ENCODE measurements around the gene GPR65.

Gene GPR65

GRCh38 chr14:87992346-87992717, 12.6 kb upstream of the GPR65 start:
- peak overlapping the region; percentile 76 for H3K4me3 ChIP-seq (ENCODE audit: low read length)
- H3K27me3 ChIP-seq (ENCODE audit: insufficient read depth, low read length) = no peaks in the 10 kb centered on the region
- H3K4me1 ChIP-seq (ENCODE audit: insufficient read depth, low read length) = peaks cover 6% of the 10 kb centered on the region; the same call in 1 of the 2 replicates
- H3K9me3 ChIP-seq (ENCODE audit: insufficient read depth, low read depth, low read length) = no peaks in the 10 kb centered on the region
- H3K27ac ChIP-seq (ENCODE audit: low read length) = no peak overlapping the region
- no peaks in the 10 kb centered on the region for H3K36me3 ChIP-seq (ENCODE audit: insufficient read depth, low read depth, low read length)
- peak overlapping the region; percentile 67 for H3K9ac ChIP-seq (ENCODE audit: low read depth, low read length)

GRCh38 chr14:87992718-87993628, 12.0 kb upstream of the GPR65 start, which contains the start of gene GALC:
GALC (minus strand) TSS chr14:87993182; CDS start chr14:87993164, 18 bp downstream.
- peak within 1 kb of the TSS; percentile 76 for H3K4me3 ChIP-seq (ENCODE audit: low read length)
- no peaks in the 10 kb centered on the region for H3K27me3 ChIP-seq (ENCODE audit: insufficient read depth, low read length)
- H3K4me1 ChIP-seq (ENCODE audit: insufficient read depth, low read length) = peaks cover 6% of the 10 kb centered on the region; the same call in 1 of the 2 replicates
- H3K9ac ChIP-seq (ENCODE audit: low read depth, low read length) = peak within 1 kb of the TSS; percentile 67
- no peaks in the 10 kb centered on the region for H3K36me3 ChIP-seq (ENCODE audit: insufficient read depth, low read depth, low read length)
- H3K27ac ChIP-seq (ENCODE audit: low read length) = no peak within 1 kb of the TSS
- H3K9me3 ChIP-seq (ENCODE audit: insufficient read depth, low read depth, low read length) = no peaks in the 10 kb centered on the region

- no peaks in the 10 kb centered on the region for H3K36me3 ChIP-seq (ENCODE audit: insufficient read depth, low read depth, low read length)
- no peak overlapping the region for H3K4me3 ChIP-seq (ENCODE audit: low read length)
- no peaks in the 10 kb centered on the region for H3K27me3 ChIP-seq (ENCODE audit: insufficient read depth, low read length)
- no peak overlapping the region for H3K9ac ChIP-seq (ENCODE audit: low read depth, low read length)
- H3K9me3 ChIP-seq (ENCODE audit: insufficient read depth, low read depth, low read length) = no peaks in the 10 kb centered on the region
- H3K27ac ChIP-seq (ENCODE audit: low read length) = no peak overlapping the region
- H3K4me1 ChIP-seq (ENCODE audit: insufficient read depth, low read length) = peaks cover 6% of the 10 kb centered on the region; the same call in 1 of the 2 replicates
Measured at GRCh38 chr14:87994974-87995373, 10.0 kb upstream of the GPR65 start.

GRCh38 chr14:87995500-87996290, 9.2 kb upstream of the GPR65 start:
- H3K27ac ChIP-seq (ENCODE audit: low read length) = no peak overlapping the region
- no peaks in the 10 kb centered on the region for H3K36me3 ChIP-seq (ENCODE audit: insufficient read depth, low read depth, low read length)
- no peaks in the 10 kb centered on the region for H3K9me3 ChIP-seq (ENCODE audit: insufficient read depth, low read depth, low read length)
- H3K9ac ChIP-seq (ENCODE audit: low read depth, low read length) = no peak overlapping the region
- H3K4me3 ChIP-seq (ENCODE audit: low read length) = no peak overlapping the region
- no peaks in the 10 kb centered on the region for H3K27me3 ChIP-seq (ENCODE audit: insufficient read depth, low read length)
- H3K4me1 ChIP-seq (ENCODE audit: insufficient read depth, low read length) = peaks cover 6% of the 10 kb centered on the region; the same call in 1 of the 2 replicates

GRCh38 chr14:87996291-87996592, 8.7 kb upstream of the GPR65 start:
- Histone ChIP-seq H3K4me3 (ENCODE audit: low read length) (no peak overlapping the region), H3K4me1 (ENCODE audit: insufficient read depth, low read length) (peaks cover 6% of the 10 kb centered on the region; the same call in 1 of the 2 replicates), H3K9ac (ENCODE audit: low read depth, low read length) (no peak overlapping the region), H3K9me3 (ENCODE audit: insufficient read depth, low read depth, low read length) (no peaks in the 10 kb centered on the region), H3K36me3 (ENCODE audit: insufficient read depth, low read depth, low read length) (no peaks in the 10 kb centered on the region), H3K27me3 (ENCODE audit: insufficient read depth, low read length) (no peaks in the 10 kb centered on the region), H3K27ac (ENCODE audit: low read length) (no peak overlapping the region)

GRCh38 chr14:87998482-87998881, 6.5 kb upstream of the GPR65 start:
- peaks cover 2% of the 10 kb centered on the region; the same call in 1 of the 2 replicates for H3K4me1 ChIP-seq (ENCODE audit: insufficient read depth, low read length)

GRCh38 chr14:87999277-87999676, 5.7 kb upstream of the GPR65 start:
- Histone ChIP-seq H3K9ac (ENCODE audit: low read depth, low read length) (no peak overlapping the region), H3K4me3 (ENCODE audit: low read length) (no peak overlapping the region), H3K27me3 (ENCODE audit: insufficient read depth, low read length) (no peaks in the 10 kb centered on the region), H3K4me1 (ENCODE audit: insufficient read depth, low read length) (no peaks in the 10 kb centered on the region), H3K9me3 (ENCODE audit: insufficient read depth, low read depth, low read length) (no peaks in the 10 kb centered on the region), H3K36me3 (ENCODE audit: insufficient read depth, low read depth, low read length) (no peaks in the 10 kb centered on the region), H3K27ac (ENCODE audit: low read length) (no peak overlapping the region)

More at GRCh38 chr14:87998482-87998881, 6.5 kb upstream of the GPR65 start:
- no peak overlapping the region for H3K4me3 ChIP-seq (ENCODE audit: low read length)
- no peaks in the 10 kb centered on the region for H3K27me3 ChIP-seq (ENCODE audit: insufficient read depth, low read length)
- no peak overlapping the region for H3K9ac ChIP-seq (ENCODE audit: low read depth, low read length)
- no peaks in the 10 kb centered on the region for H3K9me3 ChIP-seq (ENCODE audit: insufficient read depth, low read depth, low read length)
- no peaks in the 10 kb centered on the region for H3K36me3 ChIP-seq (ENCODE audit: insufficient read depth, low read depth, low read length)
- no peak overlapping the region for H3K27ac ChIP-seq (ENCODE audit: low read length)

GRCh38 chr14:88002421-88003075, 2.4 kb upstream of the GPR65 start:
- H3K4me1 ChIP-seq (ENCODE audit: insufficient read depth, low read length) = no peaks in the 10 kb centered on the region
- H3K9ac ChIP-seq (ENCODE audit: low read depth, low read length) = no peak overlapping the region
- no peaks in the 10 kb centered on the region for H3K9me3 ChIP-seq (ENCODE audit: insufficient read depth, low read depth, low read length)
- H3K27me3 ChIP-seq (ENCODE audit: insufficient read depth, low read length) = no peaks in the 10 kb centered on the region
- no peak overlapping the region for H3K27ac ChIP-seq (ENCODE audit: low read length)
- H3K36me3 ChIP-seq (ENCODE audit: insufficient read depth, low read depth, low read length) = no peaks in the 10 kb centered on the region
- no peak overlapping the region for H3K4me3 ChIP-seq (ENCODE audit: low read length)

GRCh38 chr14:88003425-88003824, 1.5 kb upstream of the GPR65 start:
- no peaks in the 10 kb centered on the region for H3K36me3 ChIP-seq (ENCODE audit: insufficient read depth, low read depth, low read length)
- H3K27me3 ChIP-seq (ENCODE audit: insufficient read depth, low read length) = no peaks in the 10 kb centered on the region
- no peaks in the 10 kb centered on the region for H3K9me3 ChIP-seq (ENCODE audit: insufficient read depth, low read depth, low read length)
- no peaks in the 10 kb centered on the region for H3K4me1 ChIP-seq (ENCODE audit: insufficient read depth, low read length)
- H3K4me3 ChIP-seq (ENCODE audit: low read length) = no peak overlapping the region
- H3K9ac ChIP-seq (ENCODE audit: low read depth, low read length) = no peak overlapping the region
- H3K27ac ChIP-seq (ENCODE audit: low read length) = no peak overlapping the region

GRCh38 chr14:88004506-88005036, 364 bp upstream of the GPR65 start:
- no peak overlapping the region for H3K27ac ChIP-seq (ENCODE audit: low read length)
- H3K36me3 ChIP-seq (ENCODE audit: insufficient read depth, low read depth, low read length) = no peaks in the 10 kb centered on the region
- no peak overlapping the region for H3K4me3 ChIP-seq (ENCODE audit: low read length)
- H3K9me3 ChIP-seq (ENCODE audit: insufficient read depth, low read depth, low read length) = no peaks in the 10 kb centered on the region
- no peaks in the 10 kb centered on the region for H3K27me3 ChIP-seq (ENCODE audit: insufficient read depth, low read length)
- no peaks in the 10 kb centered on the region for H3K4me1 ChIP-seq (ENCODE audit: insufficient read depth, low read length)
- no peak overlapping the region for H3K9ac ChIP-seq (ENCODE audit: low read depth, low read length)
